Fibroblast of lung (primary cell): ENCODE measurements around the gene SGCD. TPM values are rescaled to one million over a fixed set of nuclear protein-coding genes. Genes with fewer than 3 reads are reported as not detected.

ENCODE experiments used
- DNase-seq, 2 donors: peaks; one replicate each; pipeline versions ENCODE4 v3.0.0 to v3.0.0-alpha.2; 2010; ENCODE audit warnings: low read depth in 2 of 2
- H2AFZ ChIP-seq: 2 replicates; pipeline ENCODE4 v1.5.1; 2012; ENCODE audit warnings: low read length, control low read depth, inconsistent platforms
- H3K27ac ChIP-seq: 2 replicates; pipeline ENCODE4 v1.5.1; 2011; ENCODE audit warnings: low read length, control low read depth; ENCODE audit not compliant: insufficient read depth
- H3K27me3 ChIP-seq: 2 replicates; pipeline ENCODE4 v1.5.1; 2011; ENCODE audit warnings: mild to moderate bottlenecking, low read length; ENCODE audit not compliant: control insufficient read depth, insufficient read depth
- H3K36me3 ChIP-seq: 2 replicates; pipeline ENCODE4 v1.5.1; 2011; ENCODE audit warnings: low read length; ENCODE audit not compliant: control insufficient read depth, insufficient read depth
- H3K4me1 ChIP-seq: 2 replicates; pipeline ENCODE4 v1.5.1; 2011; ENCODE audit warnings: low read length; ENCODE audit not compliant: control insufficient read depth, insufficient read depth; ENCODE audit errors: extremely low read depth
- H3K4me2 ChIP-seq: 2 replicates; pipeline ENCODE4 v1.5.1; 2011; ENCODE audit warnings: low read length, control low read depth; ENCODE audit not compliant: insufficient read depth; ENCODE audit errors: extremely low read depth
- H3K4me3 ChIP-seq, 4 experiments: fragments of 200-600 bp in 1 of 4; sonication (generic) in 1 of 4; replicated peaks in 1 of 4; 2 replicates each; pipeline ENCODE4 v1.5.1; 2011 to 2016; ENCODE audit warnings: low read length in 4 of 4, low read depth in 3 of 4, mild to moderate bottlenecking in 3 of 4, control low read depth in 2 of 4, inconsistent platforms in 1 of 4, mixed read lengths in 1 of 4; ENCODE audit not compliant: insufficient read depth in 1 of 4; ENCODE audit errors: control extremely low read depth in 1 of 4
- H3K79me2 ChIP-seq: 2 replicates; pipeline ENCODE4 v1.5.1; 2012; ENCODE audit warnings: mild to moderate bottlenecking, low read length, inconsistent platforms; ENCODE audit not compliant: control insufficient read depth, insufficient read depth
- H3K9ac ChIP-seq: 2 replicates; pipeline ENCODE4 v1.5.1; 2011; ENCODE audit warnings: mild to moderate bottlenecking, low read length, control low read depth; ENCODE audit not compliant: insufficient read depth
- H3K9me3 ChIP-seq: 2 replicates; pipeline ENCODE4 v1.5.1; 2012; ENCODE audit warnings: low read depth, low read length; ENCODE audit not compliant: control insufficient read depth, insufficient read depth
- H4K20me1 ChIP-seq: 2 replicates; pipeline ENCODE4 v1.5.1; 2011; ENCODE audit warnings: low read length; ENCODE audit not compliant: control insufficient read depth, insufficient read depth; ENCODE audit errors: extremely low read depth
- EZH2 ChIP-seq: IDR thresholded peaks from 2 replicates; pipeline ENCODE4 v1.5.1; 2012; ENCODE audit warnings: low read length, control low read depth, mild to moderate bottlenecking; ENCODE audit errors: missing control alignments
- polyA plus RNA-seq, 2 donors: library from polyadenylated mRNA; depleted of rRNA in 1 of 2; stranded (reverse) in 1 of 2; unstranded in 1 of 2; fragments of >200 nt; gene quantifications; 2 replicates each; pipeline ENCODE4 v1.2.1, GENCODE V29; 2011 to 2012; ENCODE audit warnings: missing spikeins in 1 of 2
- total RNA-seq: library from RNA; depleted of rRNA; stranded (reverse); fragments of >200 nt; gene quantifications from 2 replicates; pipeline ENCODE4 v1.2.1, GENCODE V29; 2014
- TF ChIP-seq, protein P1 (sequence below), 2 donors: IDR thresholded peaks in 1 of 2; conservative IDR thresholded peaks in 1 of 2; 1 replicate in 1 of 2; 2 replicates in 1 of 2; pipeline ENCODE4 v1.5.1; 2011 to 2012; ENCODE audit warnings: low read length in 2 of 2, control low read depth in 1 of 2, inconsistent platforms in 1 of 2, low read depth in 1 of 2, mild to moderate bottlenecking in 1 of 2

SGCD gene
- total and polyA plus RNA-seq, 2 donors (not counting 1 experiment from before 2014, with no cell fraction given): 13.3 to 67.5 TPM

DNA sequence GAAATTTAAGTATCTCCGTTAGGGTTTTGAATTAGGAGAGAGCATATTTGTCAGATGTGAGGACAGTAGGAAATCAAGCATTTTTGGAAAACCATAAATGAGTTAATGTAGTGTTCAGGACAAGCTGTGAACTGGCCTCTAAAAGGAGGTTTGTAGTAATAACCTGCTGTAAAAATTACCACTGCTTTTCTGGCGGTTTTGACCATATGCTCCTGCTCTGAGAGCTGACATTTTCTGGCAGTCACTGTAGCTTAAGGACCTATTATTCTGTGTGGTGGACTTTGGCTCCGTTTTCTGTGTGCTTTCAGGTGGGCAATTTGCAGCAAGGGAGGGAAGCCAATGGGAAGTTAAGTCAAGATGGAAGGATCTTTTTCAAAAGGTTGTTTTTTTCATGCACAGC is 111.1 kb downstream of the SGCD start:
- Histone ChIP-seq H3K27me3 (no peaks in the 10 kb centered on the region), H3K9ac (no peak overlapping the region), H3K4me1 (no peaks in the 10 kb centered on the region), H3K4me3 (no peak overlapping the region), H3K9me3 (no peaks in the 10 kb centered on the region), H3K79me2 (no peaks in the 10 kb centered on the region), H2AFZ (no peak overlapping the region), H3K36me3 (no peaks in the 10 kb centered on the region), H3K4me2 (no peak overlapping the region), H3K27ac (no peak overlapping the region), H4K20me1 (no peaks in the 10 kb centered on the region)
- no peak for DNase-seq
- TF ChIP-seq, protein P1, sequence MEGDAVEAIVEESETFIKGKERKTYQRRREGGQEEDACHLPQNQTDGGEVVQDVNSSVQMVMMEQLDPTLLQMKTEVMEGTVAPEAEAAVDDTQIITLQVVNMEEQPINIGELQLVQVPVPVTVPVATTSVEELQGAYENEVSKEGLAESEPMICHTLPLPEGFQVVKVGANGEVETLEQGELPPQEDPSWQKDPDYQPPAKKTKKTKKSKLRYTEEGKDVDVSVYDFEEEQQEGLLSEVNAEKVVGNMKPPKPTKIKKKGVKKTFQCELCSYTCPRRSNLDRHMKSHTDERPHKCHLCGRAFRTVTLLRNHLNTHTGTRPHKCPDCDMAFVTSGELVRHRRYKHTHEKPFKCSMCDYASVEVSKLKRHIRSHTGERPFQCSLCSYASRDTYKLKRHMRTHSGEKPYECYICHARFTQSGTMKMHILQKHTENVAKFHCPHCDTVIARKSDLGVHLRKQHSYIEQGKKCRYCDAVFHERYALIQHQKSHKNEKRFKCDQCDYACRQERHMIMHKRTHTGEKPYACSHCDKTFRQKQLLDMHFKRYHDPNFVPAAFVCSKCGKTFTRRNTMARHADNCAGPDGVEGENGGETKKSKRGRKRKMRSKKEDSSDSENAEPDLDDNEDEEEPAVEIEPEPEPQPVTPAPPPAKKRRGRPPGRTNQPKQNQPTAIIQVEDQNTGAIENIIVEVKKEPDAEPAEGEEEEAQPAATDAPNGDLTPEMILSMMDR (conservative IDR thresholded peaks at IDR 0.05 in 1 of 2, IDR thresholded peaks at IDR 0.05 in 1 of 2; ENCODE audit: low read depth in 1 of 2, low read length in 2 of 2): no peak
- no peak for TF ChIP-seq EZH2

DNA sequence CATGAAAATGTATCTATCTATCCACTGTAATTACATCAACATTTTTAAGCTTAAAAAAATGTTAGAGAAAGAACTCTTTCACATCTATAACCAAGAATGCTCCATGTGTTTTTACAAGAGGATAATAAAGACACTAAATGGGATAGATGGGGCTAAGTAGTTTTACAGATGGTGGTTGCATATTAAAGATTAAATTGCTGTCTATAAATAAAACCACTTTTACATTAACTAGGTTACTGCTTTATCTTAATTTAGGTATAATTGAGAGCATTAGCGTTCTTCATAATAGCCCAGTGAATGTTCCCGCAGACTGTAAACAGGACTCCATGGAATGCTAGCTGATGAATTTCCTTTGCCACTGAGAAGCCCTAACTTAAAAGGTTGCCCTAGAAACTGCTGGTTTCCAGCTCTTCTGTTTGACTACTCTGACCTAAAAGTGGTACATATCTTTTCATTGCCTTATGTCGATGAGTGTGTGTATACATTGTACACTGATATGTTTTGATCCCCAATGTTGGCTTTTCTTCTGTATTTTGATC is 117.9 kb downstream of the SGCD start:
- Histone ChIP-seq H3K36me3 (no peaks in the 10 kb centered on the region), H3K4me2 (no peak overlapping the region), H3K9me3 (no peaks in the 10 kb centered on the region), H3K4me1 (no peaks in the 10 kb centered on the region), H3K27me3 (no peaks in the 10 kb centered on the region), H2AFZ (no peak overlapping the region), H3K9ac (no peak overlapping the region), H3K27ac (no peak overlapping the region), H4K20me1 (no peaks in the 10 kb centered on the region), H3K79me2 (no peaks in the 10 kb centered on the region), H3K4me3 (no peak overlapping the region)
- TF ChIP-seq, protein P1 (conservative IDR thresholded peaks at IDR 0.05 in 1 of 2, IDR thresholded peaks at IDR 0.05 in 1 of 2; ENCODE audit: low read depth in 1 of 2, low read length in 2 of 2): no peak
- TF ChIP-seq EZH2: no peak
- DNase-seq: no peak

DNA sequence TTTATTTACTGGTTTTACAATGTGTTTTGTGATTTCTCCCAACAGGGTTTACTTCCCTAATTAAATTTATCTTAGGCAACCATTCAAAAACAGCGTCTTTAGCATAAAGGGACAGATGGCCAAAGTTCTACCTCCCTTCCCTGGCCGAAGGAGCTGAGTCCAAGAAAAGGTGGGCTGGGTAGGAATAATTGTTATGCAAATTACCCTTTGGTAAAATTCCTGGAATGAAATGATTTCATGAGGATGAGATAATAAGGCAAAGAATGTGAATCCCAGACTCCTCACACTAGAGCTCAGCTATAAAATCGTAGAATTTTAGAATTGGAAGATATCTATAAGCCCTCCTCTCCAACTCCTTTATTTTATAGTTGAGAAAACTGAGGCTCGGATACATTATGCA is 119.6 kb downstream of the SGCD start:
- H4K20me1 ChIP-seq: no peaks in the 10 kb centered on the region
- no peaks in the 10 kb centered on the region for H3K4me1 ChIP-seq
- no peak overlapping the region for H3K9ac ChIP-seq
- TF ChIP-seq, protein P1 (conservative IDR thresholded peaks at IDR 0.05 in 1 of 2, IDR thresholded peaks at IDR 0.05 in 1 of 2; ENCODE audit: low read depth in 1 of 2, low read length in 2 of 2): no peak
- no peak for TF ChIP-seq EZH2
- H3K27me3 ChIP-seq: no peaks in the 10 kb centered on the region
- no peaks in the 10 kb centered on the region for H3K79me2 ChIP-seq
- H3K36me3 ChIP-seq: no peaks in the 10 kb centered on the region
- H3K4me3 ChIP-seq: no peak overlapping the region
- no peaks in the 10 kb centered on the region for H3K9me3 ChIP-seq
- H3K4me2 ChIP-seq: no peak overlapping the region
- no peak overlapping the region for H3K27ac ChIP-seq
- H2AFZ ChIP-seq: no peak overlapping the region
- DNase-seq: no peak
